UCSD-AML1 (cell line): ENCODE results near the gene XYLB.
"Not testable (repeated sequence)": the region's sequence is repeated elsewhere in the genome, so short reads cannot be mapped to it uniquely, and the experiment has no call there.

Source experiments
- DNase-seq: peaks from one replicate; lab custom pipeline; 2025; ENCODE audit not compliant: unreplicated experiment; lab: John Stamatoyannopoulos, UW

Gene XYLB

DNA sequence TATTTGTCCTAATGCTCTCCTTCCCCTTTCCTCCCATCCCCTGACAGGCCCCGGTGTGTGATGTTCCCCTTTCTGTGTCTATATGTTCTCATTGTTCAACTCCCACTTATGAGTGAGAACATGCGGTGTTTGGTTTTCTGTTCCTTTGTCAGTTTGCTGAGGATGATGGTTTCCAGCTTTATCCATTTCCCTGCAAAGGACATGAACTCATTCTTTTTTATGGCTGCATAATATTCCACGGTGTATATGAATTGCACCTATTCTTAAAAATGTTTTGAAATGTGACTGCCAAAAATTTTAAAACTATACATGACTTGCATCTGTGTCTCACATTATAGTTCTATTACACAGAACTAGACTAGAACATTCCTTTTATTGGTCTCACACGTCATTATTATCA is 25.9 kb upstream of the XYLB start:
- not testable (repeated sequence) for DNase-seq

- DNase-seq, result no peak
Observed at GRCh38 chr3:38323060-38323459, 23.5 kb upstream of the XYLB start.

GRCh38 chr3:38325256-38325655 is 21.3 kb upstream of the XYLB start:
- DNase-seq, result no peak

DNA sequence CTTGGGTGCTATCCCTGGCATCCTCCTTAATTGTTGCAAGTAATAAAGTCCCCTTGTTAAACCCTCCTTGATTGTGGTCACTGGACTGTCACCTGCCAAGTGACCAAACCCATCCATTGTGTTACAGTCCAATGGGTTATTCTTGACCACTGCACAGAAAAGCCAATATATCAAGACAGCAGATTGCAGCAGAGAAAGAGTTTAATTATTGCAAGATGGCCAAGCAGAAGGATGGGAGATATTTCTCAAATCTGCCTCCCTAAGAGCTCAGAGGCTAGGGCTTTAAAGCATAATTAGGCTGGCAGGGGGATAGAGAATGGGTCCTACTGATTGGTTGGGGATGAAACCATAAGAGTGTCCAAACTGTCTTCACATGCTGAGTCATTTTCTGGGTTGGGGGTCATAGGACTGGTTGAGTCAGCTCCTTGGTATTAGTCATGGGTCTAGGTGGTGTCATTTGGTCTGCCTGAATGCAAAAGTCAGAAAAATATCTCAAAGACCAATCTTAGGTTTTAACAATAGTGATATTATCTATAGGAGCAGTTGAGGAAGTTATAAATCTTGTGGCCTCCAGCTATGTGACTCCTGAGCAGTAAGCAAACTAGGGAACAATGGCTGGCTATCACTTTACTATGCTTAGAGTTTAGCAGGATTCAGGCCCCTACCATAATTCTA is 19.1 kb upstream of the XYLB start:
- no peak for DNase-seq

DNA sequence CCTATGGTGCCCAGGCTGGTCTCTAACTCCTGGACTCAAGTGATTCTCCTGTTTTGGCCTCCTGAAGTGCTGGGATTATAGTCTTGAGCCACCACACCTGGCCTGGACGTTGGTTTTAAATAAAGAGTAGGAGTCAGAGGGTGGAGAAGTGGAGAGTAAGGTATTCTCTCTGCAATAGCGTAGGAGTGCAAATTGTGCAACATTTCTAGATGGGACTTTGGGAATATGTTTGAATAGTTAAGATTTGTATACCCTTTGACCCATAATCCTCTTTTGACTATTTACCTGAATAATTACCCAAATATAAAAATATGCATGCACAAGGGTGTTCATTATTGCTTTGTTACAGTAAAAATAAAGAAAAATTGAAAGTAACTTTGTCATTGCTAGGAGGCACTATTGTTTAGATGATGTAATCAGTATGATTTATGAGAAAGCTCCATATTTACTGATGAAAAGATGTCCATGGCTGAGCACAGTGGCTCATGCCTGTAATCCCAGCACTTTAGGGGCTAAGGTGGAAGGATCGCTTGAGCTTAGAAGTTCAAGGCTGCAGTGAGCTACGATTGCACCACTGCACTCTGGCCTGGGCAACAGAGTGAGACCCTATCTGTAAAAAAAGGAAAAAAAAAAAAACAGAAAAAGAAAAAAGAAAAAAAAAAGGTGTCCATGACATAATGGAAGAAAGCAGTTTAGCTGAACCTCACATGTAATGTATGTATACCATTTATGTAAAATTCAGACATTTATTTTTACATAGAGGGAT is 15.1 kb upstream of the XYLB start:
- no peak for DNase-seq

GRCh38 chr3:38332201-38332600 is 14.4 kb upstream of the XYLB start:
- DNase-seq, result no peak

GRCh38 chr3:38334142-38335055 is 12.2 kb upstream of the XYLB start:
- DNase-seq, result no peak

DNA sequence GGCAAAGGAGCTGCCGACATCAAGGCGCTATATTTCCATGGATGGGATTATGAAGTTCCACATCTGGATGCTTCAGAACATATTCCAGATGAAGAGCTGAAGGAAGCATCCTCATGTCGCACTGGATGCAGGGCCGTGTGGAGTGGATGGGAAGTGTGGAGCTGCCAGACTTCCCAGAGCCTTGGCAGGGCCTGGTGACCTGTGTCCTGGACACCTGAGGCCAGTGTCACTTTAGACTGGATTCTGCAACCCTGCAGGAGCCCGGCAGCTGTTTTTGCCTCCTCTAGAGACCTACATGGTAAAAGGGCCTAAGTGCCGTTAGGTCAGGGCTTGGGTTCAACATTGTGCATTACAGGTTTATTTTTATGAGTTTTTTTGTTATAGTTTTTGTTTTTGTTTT is 11.3 kb upstream of the XYLB start:
- DNase-seq, result no peak

- DNase-seq, result no peak
Observed at GRCh38 chr3:38337703-38338102, 8.9 kb upstream of the XYLB start.

- DNase-seq, result no peak
Observed at GRCh38 chr3:38343797-38344594, 2.6 kb upstream of the XYLB start.

- DNase-seq, result no peak
Observed at GRCh38 chr3:38345879-38346586, 552 bp upstream of the XYLB start.

GRCh38 chr3:38347421-38348200 is 1.0 kb downstream of the XYLB start:
- DNase-seq, result no peak

DNA sequence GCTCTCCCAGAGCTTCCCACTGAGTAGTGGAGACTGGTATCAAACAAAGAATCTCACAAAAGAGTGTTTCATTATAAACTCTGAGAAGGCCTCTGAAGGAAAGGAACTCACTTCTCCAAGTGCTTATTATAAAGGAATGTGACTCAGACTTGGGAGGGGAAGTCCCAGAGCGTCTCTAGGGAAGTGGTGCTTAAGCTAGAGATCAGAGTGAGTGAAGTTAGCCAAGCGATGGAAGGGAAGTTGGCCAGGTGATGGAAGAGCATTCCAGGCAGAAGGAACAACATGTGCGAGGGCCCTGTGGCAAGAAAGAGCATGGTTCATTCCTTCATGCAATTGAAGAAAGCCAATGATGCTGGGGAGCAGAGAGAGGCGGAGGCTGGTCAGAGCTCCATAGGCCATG is 2.3 kb downstream of the XYLB start:
- DNase-seq, result no peak

DNA sequence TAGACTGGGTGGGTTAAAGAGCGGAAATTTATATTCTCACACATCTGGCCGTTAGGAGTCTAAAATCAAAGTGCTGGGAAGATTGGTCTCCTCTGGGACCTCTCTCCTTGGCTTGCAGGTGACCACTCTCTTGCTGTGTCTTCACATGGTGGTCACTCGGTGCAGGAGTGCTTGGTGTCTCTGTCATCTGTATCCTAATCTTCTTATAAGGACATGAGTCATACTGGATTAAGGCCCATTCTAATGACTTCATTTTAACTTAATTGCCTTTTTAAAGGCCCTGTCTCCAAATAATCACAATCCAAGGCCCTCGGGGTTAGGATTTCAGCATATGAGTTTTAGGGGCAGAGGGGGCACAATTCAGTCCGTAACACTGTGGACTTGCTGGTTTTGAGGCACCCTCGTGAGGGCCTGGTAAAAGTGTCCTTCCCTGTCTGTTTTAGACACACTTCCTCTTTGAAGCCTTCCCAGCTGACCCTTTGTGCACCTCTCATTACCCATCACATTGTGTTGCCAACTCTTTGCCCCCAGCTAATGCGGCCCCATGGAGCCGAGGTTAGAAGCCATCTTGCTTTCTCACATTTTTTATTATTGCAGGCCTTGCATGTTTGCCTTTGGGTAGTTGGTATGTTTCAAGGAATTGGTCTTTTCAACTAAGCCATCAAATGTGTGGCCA is 3.2 kb downstream of the XYLB start:
- no peak for DNase-seq

- DNase-seq, result no peak
Observed at GRCh38 chr3:38353151-38353550, 6.6 kb downstream of the XYLB start.

DNA sequence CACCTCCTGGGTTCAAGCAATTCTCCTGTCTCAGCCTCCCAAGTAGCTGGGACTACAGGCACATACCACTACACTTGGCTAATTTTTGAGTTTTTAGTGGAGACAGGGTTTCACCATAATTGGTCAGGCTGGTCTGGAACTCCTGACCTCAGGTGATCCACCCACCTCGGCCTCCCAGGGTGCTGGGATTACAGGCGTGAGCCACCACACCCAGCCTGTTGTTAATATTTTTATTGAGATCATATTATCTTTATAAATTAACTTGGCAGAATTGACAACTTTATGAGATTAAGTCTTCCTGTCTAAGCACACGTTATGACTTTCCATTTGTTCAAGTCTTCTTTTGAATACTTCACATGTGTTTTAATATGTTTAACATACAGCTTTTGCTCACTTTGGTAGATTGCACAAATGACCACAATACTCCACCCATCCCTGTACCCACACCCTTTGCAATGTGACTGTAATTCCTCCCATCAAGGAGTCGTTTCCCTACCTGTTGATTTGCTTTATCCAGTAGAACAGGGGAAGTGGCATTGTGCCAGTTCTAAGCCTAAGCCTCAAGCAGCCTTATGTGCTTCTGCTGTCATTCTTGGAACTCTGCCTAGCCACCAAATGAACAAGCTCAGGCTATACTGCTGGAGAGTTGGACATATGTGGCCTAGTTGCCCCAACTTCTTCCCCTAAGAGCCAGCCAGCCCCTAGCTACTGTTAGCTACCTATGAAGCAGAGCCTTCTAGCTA is 8.2 kb downstream of the XYLB start:
- DNase-seq, result no peak

DNA sequence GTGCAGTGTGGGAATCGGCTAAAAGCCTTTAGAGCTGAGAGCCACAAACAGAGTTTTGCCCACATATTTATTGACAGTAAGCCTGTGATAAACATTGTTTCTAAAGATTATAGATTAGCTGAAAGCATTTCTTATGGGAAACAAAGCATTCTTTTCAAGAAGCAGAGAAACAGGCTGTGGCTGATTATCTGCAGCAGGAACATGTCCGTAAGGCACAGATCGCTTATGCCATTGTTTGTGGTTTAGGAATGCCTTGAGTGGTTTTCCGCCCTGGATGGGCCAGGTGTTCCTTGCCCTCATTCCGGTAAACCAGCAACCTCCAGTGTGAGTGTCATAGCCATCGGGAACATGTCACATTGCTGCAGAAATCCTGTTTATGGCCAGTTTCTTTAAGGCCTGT is 12.5 kb downstream of the XYLB start:
- DNase-seq, result no peak

GRCh38 chr3:38360345-38360744 is 13.8 kb downstream of the XYLB start:
- no peak for DNase-seq
